Measurements from ENCODE around the gene RPS15. TPM values are rescaled to one million over a fixed set of nuclear protein-coding genes. Genes with fewer than 3 reads are reported as not detected.

The RPS15 gene
- total and polyA plus RNA-seq, 2 of the 13 experiments (the other 11 are each of a cell fraction or from before 2014, with no cell fraction given) = 695 to 1,411 TPM

GRCh38 chr19:1455336-1456120 lies 17.3 kb downstream of the RPS15 start (continued):
- TF ChIP-seq, protein P1, sequence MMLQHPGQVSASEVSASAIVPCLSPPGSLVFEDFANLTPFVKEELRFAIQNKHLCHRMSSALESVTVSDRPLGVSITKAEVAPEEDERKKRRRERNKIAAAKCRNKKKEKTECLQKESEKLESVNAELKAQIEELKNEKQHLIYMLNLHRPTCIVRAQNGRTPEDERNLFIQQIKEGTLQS (CRISPR knock-in tag; IDR thresholded peaks at IDR 0.05) = no peak
- TF ChIP-seq, protein P2, sequence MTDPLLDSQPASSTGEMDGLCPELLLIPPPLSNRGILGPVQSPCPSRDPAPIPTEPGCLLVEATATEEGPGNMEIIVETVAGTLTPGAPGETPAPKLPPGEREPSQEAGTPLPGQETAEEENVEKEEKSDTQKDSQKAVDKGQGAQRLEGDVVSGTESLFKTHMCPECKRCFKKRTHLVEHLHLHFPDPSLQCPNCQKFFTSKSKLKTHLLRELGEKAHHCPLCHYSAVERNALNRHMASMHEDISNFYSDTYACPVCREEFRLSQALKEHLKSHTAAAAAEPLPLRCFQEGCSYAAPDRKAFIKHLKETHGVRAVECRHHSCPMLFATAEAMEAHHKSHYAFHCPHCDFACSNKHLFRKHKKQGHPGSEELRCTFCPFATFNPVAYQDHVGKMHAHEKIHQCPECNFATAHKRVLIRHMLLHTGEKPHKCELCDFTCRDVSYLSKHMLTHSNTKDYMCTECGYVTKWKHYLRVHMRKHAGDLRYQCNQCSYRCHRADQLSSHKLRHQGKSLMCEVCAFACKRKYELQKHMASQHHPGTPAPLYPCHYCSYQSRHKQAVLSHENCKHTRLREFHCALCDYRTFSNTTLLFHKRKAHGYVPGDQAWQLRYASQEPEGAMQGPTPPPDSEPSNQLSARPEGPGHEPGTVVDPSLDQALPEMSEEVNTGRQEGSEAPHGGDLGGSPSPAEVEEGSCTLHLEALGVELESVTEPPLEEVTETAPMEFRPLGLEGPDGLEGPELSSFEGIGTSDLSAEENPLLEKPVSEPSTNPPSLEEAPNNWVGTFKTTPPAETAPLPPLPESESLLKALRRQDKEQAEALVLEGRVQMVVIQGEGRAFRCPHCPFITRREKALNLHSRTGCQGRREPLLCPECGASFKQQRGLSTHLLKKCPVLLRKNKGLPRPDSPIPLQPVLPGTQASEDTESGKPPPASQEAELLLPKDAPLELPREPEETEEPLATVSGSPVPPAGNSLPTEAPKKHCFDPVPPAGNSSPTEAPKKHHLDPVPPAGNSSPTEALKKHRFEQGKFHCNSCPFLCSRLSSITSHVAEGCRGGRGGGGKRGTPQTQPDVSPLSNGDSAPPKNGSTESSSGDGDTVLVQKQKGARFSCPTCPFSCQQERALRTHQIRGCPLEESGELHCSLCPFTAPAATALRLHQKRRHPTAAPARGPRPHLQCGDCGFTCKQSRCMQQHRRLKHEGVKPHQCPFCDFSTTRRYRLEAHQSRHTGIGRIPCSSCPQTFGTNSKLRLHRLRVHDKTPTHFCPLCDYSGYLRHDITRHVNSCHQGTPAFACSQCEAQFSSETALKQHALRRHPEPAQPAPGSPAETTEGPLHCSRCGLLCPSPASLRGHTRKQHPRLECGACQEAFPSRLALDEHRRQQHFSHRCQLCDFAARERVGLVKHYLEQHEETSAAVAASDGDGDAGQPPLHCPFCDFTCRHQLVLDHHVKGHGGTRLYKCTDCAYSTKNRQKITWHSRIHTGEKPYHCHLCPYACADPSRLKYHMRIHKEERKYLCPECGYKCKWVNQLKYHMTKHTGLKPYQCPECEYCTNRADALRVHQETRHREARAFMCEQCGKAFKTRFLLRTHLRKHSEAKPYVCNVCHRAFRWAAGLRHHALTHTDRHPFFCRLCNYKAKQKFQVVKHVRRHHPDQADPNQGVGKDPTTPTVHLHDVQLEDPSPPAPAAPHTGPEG (CRISPR knock-in tag; IDR thresholded peaks at IDR 0.05) = no peak
- TF ChIP-seq JUN (CRISPR knock-in tag; IDR thresholded peaks at IDR 0.05) (no peak), ZFP36L1 (CRISPR knock-in tag; IDR thresholded peaks at IDR 0.05) (0 out of 2 replicates have a peak, but pooled peaks have one; percentile 34), KLF9 (CRISPR knock-in tag; IDR thresholded peaks at IDR 0.05; ENCODE audit: low read depth) (no peak), MLXIP (CRISPR knock-in tag; IDR thresholded peaks at IDR 0.05; ENCODE audit: borderline replicate concordance) (no peak), HMG20A (CRISPR knock-in tag; IDR thresholded peaks at IDR 0.05; ENCODE audit: borderline replicate concordance) (no peak), AKAP8 (CRISPR knock-in tag; IDR thresholded peaks at IDR 0.05) (peak; percentile 3; the same call in 1 of the 2 replicates), DRAP1 (CRISPR knock-in tag; IDR thresholded peaks at IDR 0.05) (peak; percentile 45; the same call in 1 of the 2 replicates), HNRNPK (IDR thresholded peaks at IDR 0.05; ENCODE audit: low read depth, low read length, poor library complexity, severe bottlenecking) (peak; percentile 43), PHF20 (CRISPR knock-in tag; IDR thresholded peaks at IDR 0.05) (peak; percentile 17; the same call in 1 of the 2 replicates)
- TF ChIP-seq, protein P3, sequence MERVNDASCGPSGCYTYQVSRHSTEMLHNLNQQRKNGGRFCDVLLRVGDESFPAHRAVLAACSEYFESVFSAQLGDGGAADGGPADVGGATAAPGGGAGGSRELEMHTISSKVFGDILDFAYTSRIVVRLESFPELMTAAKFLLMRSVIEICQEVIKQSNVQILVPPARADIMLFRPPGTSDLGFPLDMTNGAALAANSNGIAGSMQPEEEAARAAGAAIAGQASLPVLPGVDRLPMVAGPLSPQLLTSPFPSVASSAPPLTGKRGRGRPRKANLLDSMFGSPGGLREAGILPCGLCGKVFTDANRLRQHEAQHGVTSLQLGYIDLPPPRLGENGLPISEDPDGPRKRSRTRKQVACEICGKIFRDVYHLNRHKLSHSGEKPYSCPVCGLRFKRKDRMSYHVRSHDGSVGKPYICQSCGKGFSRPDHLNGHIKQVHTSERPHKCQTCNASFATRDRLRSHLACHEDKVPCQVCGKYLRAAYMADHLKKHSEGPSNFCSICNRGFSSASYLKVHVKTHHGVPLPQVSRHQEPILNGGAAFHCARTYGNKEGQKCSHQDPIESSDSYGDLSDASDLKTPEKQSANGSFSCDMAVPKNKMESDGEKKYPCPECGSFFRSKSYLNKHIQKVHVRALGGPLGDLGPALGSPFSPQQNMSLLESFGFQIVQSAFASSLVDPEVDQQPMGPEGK (CRISPR knock-in tag; IDR thresholded peaks at IDR 0.05) = peak; percentile 25; the same call in 1 of the 2 replicates
